ENCODE results near the gene BNIP5.

DNA sequence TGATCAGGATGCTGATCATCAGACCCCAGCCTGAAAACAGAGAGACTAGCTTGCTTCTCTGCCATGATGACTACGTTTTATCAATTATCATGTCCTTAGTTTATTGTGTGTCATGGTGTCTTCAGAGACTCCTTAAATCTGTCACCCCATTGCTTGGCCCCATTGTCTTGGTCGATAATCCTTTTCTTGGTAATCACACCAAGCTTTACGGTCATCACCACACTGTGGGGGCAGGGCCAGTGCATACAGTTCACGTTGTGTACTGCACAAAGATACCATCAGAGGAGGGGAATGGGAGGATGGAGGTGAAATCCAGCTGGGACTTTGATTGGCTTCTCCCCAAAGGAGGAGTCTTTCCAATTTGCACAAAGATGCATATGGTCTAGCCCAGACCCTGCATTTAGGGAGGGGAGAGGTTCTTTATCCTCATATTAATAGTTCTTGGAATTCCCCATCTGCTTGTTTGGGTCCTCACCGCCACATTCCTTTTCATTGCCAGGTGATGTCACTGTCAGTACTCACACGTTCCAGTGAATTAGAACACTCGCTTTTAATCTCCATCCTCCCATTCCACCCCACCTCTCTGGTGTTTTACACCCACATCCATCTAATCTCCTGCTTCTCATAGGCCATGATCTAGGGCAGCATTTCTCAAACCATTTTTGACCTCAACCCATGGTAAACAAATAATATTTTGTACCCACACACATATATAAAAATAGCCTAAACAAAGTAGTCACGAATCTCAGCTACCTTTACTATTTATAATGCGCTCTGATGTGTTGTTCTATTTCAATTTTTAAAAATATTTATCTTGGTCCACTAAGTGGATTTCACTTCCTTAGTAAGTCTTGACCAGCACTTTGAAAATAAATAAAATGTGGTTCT is 45.1 kb upstream of the BNIP5 start:
- TF ChIP-seq, protein P1, sequence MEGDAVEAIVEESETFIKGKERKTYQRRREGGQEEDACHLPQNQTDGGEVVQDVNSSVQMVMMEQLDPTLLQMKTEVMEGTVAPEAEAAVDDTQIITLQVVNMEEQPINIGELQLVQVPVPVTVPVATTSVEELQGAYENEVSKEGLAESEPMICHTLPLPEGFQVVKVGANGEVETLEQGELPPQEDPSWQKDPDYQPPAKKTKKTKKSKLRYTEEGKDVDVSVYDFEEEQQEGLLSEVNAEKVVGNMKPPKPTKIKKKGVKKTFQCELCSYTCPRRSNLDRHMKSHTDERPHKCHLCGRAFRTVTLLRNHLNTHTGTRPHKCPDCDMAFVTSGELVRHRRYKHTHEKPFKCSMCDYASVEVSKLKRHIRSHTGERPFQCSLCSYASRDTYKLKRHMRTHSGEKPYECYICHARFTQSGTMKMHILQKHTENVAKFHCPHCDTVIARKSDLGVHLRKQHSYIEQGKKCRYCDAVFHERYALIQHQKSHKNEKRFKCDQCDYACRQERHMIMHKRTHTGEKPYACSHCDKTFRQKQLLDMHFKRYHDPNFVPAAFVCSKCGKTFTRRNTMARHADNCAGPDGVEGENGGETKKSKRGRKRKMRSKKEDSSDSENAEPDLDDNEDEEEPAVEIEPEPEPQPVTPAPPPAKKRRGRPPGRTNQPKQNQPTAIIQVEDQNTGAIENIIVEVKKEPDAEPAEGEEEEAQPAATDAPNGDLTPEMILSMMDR (conservative IDR thresholded peaks at IDR 0.05), result no peak
- TF ChIP-seq ZFX (IDR thresholded peaks at IDR 0.05), result no peak
